HCT116 (cell line): ENCODE measurements around the gene PIK3R1. TPM values are rescaled to one million over a fixed set of nuclear protein-coding genes. Genes with fewer than 3 reads are reported as not detected.

Source experiments
- ATAC-seq: fragments of 200-7000 bp; cut with Tn5 transposase; 2 replicates; pipeline ENCODE4 v1.9.1; 2020; ENCODE audit warnings: mild to moderate bottlenecking, moderate library complexity
- BruUV-seq: library from RNA; stranded (reverse); fragments of 400-500 nt; replicated peaks from 2 replicates; lab custom pipeline; 2021; lab: Mats Ljungman, UMichigan
- CTCF ChIA-PET: fragments of 300-600 bp; sonication (Branson Sonifier 250); formaldehyde crosslinking; loops from one replicate; lab custom pipeline; 2021; ENCODE audit warnings: antibody characterized with exemption; lab: Charles Lee
- POLR2A ChIA-PET: fragments of 300-600, 350-600 bp; sonication (Branson Sonifier 250); formaldehyde crosslinking; loops from one replicate; lab custom pipeline; 2021; ENCODE audit warnings: antibody characterized with exemption; lab: Charles Lee
- RAD21 ChIA-PET, 2 experiments: fragments of 300-600 bp; sonication (Branson Sonifier 250); formaldehyde crosslinking; loops; one replicate each; lab custom pipeline; 2023; ENCODE audit warnings: low total read pairs in 2 of 2; ENCODE audit not compliant: uncharacterized antibody in 2 of 2, unreplicated experiment in 2 of 2, low non-redundant PET in 1 of 2; lab: Charles Lee
- DNase-seq: peaks from one replicate; pipeline ENCODE4 v3.0.0-alpha.2; 2010; ENCODE audit warnings: low read depth, low spot score
- H2AFZ ChIP-seq: fragments of 200-600 bp; shearing (Covaris generic), sonication (generic); 2 replicates; pipeline ENCODE4 v1.6.1; 2017; ENCODE audit warnings: low read depth, mixed run types, mixed read lengths, antibody characterized with exemption, low read length; ENCODE audit not compliant: poor library complexity, severe bottlenecking
- H3K27ac ChIP-seq: 2 replicates; pipeline ENCODE4 v1.5.1; 2012; ENCODE audit warnings: low read depth, low read length
- H3K27me3 ChIP-seq: fragments of 200-600 bp; sonication (generic); 2 replicates; pipeline ENCODE4 v1.6.1; 2016; ENCODE audit warnings: mixed run types, low read length, mixed read lengths; ENCODE audit not compliant: insufficient read depth
- H3K36me3 ChIP-seq, 2 experiments: fragments of 200-500 bp in 1 of 2; fragments of 200-600 bp in 1 of 2; sonication (Bioruptor generic) in 1 of 2; sonication (generic) in 1 of 2; 2 replicates each; pipeline versions ENCODE4 v1.5.1 to v1.6.1; 2014 to 2016; ENCODE audit warnings: low read length in 2 of 2, inconsistent platforms in 1 of 2, mixed read lengths in 1 of 2, mixed run types in 1 of 2; ENCODE audit not compliant: insufficient read depth in 2 of 2, control insufficient read depth in 1 of 2
- H3K4me1 ChIP-seq, 2 experiments: fragments of 200-600 bp in 1 of 2; sonication (generic) in 1 of 2; 2 replicates each; pipeline versions ENCODE4 v1.5.1 to v1.6.1; 2012 to 2017; ENCODE audit warnings: low read length in 2 of 2, inconsistent platforms in 1 of 2, mild to moderate bottlenecking in 1 of 2, mixed read lengths in 1 of 2, mixed run types in 1 of 2, moderate library complexity in 1 of 2; ENCODE audit not compliant: insufficient read depth in 2 of 2, control insufficient read depth in 1 of 2
- H3K4me2 ChIP-seq: fragments of 200-600 bp; sonication (generic); 2 replicates; pipeline ENCODE4 v1.6.1; 2017; ENCODE audit warnings: mixed run types, low read length, mixed read lengths
- H3K4me3 ChIP-seq, 2 experiments: fragments of 200-600 bp in 1 of 2; sonication (generic) in 1 of 2; replicated peaks in 1 of 2; 2 replicates each; pipeline ENCODE4 v1.5.1; 2011 to 2016; ENCODE audit warnings: low read length in 2 of 2, control low read depth in 1 of 2, low read depth in 1 of 2, mild to moderate bottlenecking in 1 of 2, mixed read lengths in 1 of 2, mixed run types in 1 of 2
- H3K79me2 ChIP-seq: fragments of 200-600 bp; sonication (generic); 2 replicates; pipeline ENCODE4 v1.6.1; 2017; ENCODE audit warnings: mild to moderate bottlenecking, mixed run types, low read length, moderate library complexity, mixed read lengths; ENCODE audit not compliant: insufficient read depth
- H3K9ac ChIP-seq: fragments of 200-600 bp; sonication (generic); 2 replicates; pipeline ENCODE4 v1.6.1; 2016; ENCODE audit warnings: low read length, mixed read lengths
- H3K9me2 ChIP-seq: fragments of 200-600 bp; sonication (generic), shearing (Covaris generic); 2 replicates; pipeline ENCODE4 v1.6.1; 2017; ENCODE audit warnings: mixed run types, mild to moderate bottlenecking, moderate library complexity; ENCODE audit not compliant: insufficient read depth
- H3K9me3 ChIP-seq, 2 experiments: fragments of 200-500 bp in 1 of 2; fragments of 200-600 bp in 1 of 2; sonication (Bioruptor generic) in 1 of 2; sonication (generic) in 1 of 2; 2 replicates each; pipeline ENCODE4 v1.6.1; 2014 to 2017; ENCODE audit warnings: low read length in 2 of 2, mixed read lengths in 2 of 2, inconsistent platforms in 1 of 2, low read depth in 1 of 2, mild to moderate bottlenecking in 1 of 2, mixed run types in 1 of 2, moderate library complexity in 1 of 2; ENCODE audit not compliant: control insufficient read depth in 1 of 2, insufficient read depth in 1 of 2
- H4K20me1 ChIP-seq: fragments of 200-600 bp; sonication (generic), shearing (Covaris generic); 2 replicates; pipeline ENCODE4 v1.6.1; 2017; ENCODE audit warnings: mixed run types, mild to moderate bottlenecking, moderate library complexity; ENCODE audit not compliant: insufficient read depth
- EZH2 ChIP-seq: fragments of 200-600 bp; sonication (generic); IDR thresholded peaks from 2 replicates; pipeline ENCODE4 v1.6.1; 2017; ENCODE audit warnings: antibody characterized with exemption, mixed run types
- EZH2phosphoT487 ChIP-seq: fragments of 200-600 bp; IDR thresholded peaks from 2 replicates; pipeline ENCODE4 v1.6.1; 2018; ENCODE audit warnings: antibody characterized with exemption, borderline replicate concordance
- JUND ChIP-seq: IDR thresholded peaks from 2 replicates; pipeline ENCODE4 v1.6.1; 2012
- MAX ChIP-seq: IDR thresholded peaks from 2 replicates; pipeline ENCODE4 v1.6.1; 2012
- POLR2A ChIP-seq: IDR thresholded peaks from 2 replicates; pipeline ENCODE4 v1.7.0; 2011; ENCODE audit warnings: borderline replicate concordance; ENCODE audit not compliant: insufficient read depth, insufficient read length; ENCODE audit errors: extremely low read depth
- POLR2AphosphoS5 ChIP-seq: IDR thresholded peaks from 2 replicates; pipeline ENCODE4 v1.6.1; 2011; ENCODE audit warnings: mild to moderate bottlenecking, low read depth, low read length, moderate library complexity
- SRF ChIP-seq: IDR thresholded peaks from 2 replicates; pipeline ENCODE4 v1.6.1; 2012; ENCODE audit warnings: low read depth
- TCF7L2 ChIP-seq: IDR thresholded peaks from 2 replicates; pipeline ENCODE4 v1.7.0; 2011; ENCODE audit warnings: borderline replicate concordance, inconsistent platforms; ENCODE audit not compliant: insufficient read depth, insufficient read length; ENCODE audit errors: extremely low read depth
- YY1 ChIP-seq: IDR thresholded peaks from 2 replicates; pipeline ENCODE4 v1.6.1; 2011; ENCODE audit warnings: low read length, low read depth, moderate library complexity, mild to moderate bottlenecking; ENCODE audit not compliant: insufficient replicate concordance; ENCODE audit errors: extremely low read depth
- ZBTB33 ChIP-seq: IDR thresholded peaks from 2 replicates; pipeline ENCODE4 v1.6.1; 2011; ENCODE audit warnings: mild to moderate bottlenecking, low read length, moderate library complexity; ENCODE audit not compliant: insufficient replicate concordance; ENCODE audit errors: extremely low read depth
- ZFX ChIP-seq: fragments of 450-650 bp; IDR thresholded peaks from 2 replicates; pipeline ENCODE4 v1.6.1; 2017
- intact Hi-C: fragments of 100-400 bp; cut with micrococcal nuclease; formaldehyde crosslinking; loops from 2 replicates; pipeline ENCODE4 v1.10.0; 2022
- total RNA-seq: library from RNA; stranded (reverse); gene quantifications from one replicate; pipeline ENCODE4 v1.2.1, GENCODE V29; 2021; ENCODE audit not compliant: unreplicated experiment

PIK3R1 gene
- total RNA-seq, 1 experiment from 2014 or later = 7.2 TPM

GRCh38 chr5:68267066-68267465 lies 51.5 kb downstream of the PIK3R1 start:
- RAD21 ChIA-PET = no interaction called here
- H2AFZ ChIP-seq = no peak overlapping the region
- H3K4me2 ChIP-seq = no peak overlapping the region
- DNase-seq (no peak), ATAC-seq (no peak)
- H3K36me3 ChIP-seq = no peaks in the 10 kb centered on the region
- H3K9ac ChIP-seq = no peak overlapping the region
- H3K9me2 ChIP-seq = no peaks in the 10 kb centered on the region
- no peaks in the 10 kb centered on the region for H3K27me3 ChIP-seq
- no TSS peak for BruUV-seq
- TF ChIP-seq JUND (no peak), YY1 (no peak), POLR2A (no peak), EZH2phosphoT487 (no peak), SRF (no peak), TCF7L2 (no peak), ZFX (no peak), EZH2 (no peak), POLR2AphosphoS5 (no peak), ZBTB33 (no peak), MAX (no peak)
- POLR2A ChIA-PET = no interaction called here
- CTCF ChIA-PET = interaction anchor here (1.0 kb wide), 1 partner anchor 14 kb away, joined by 3 read pairs; no protein-coding TSS in a partner anchor
- H3K4me3 ChIP-seq = no peak overlapping the region
- intact Hi-C loops = no loop called here
- no peaks in the 10 kb centered on the region for H3K79me2 ChIP-seq
- H3K4me1 ChIP-seq = no peaks in the 10 kb centered on the region
- H3K27ac ChIP-seq = no peak overlapping the region
- H4K20me1 ChIP-seq = no peaks in the 10 kb centered on the region
- H3K9me3 ChIP-seq = no peaks in the 10 kb centered on the region
